DMS79 (cell line): ENCODE results near the gene OSBPL8.
"Not testable (repeated sequence)": the region's sequence is repeated elsewhere in the genome, so short reads cannot be mapped to it uniquely, and the experiment has no call there.

ENCODE experiments used
- DNase-seq: peaks from one replicate; lab custom pipeline; 2025; lab: John Stamatoyannopoulos, UW

The OSBPL8 gene

GRCh38 chr12:76356071-76356470 lies 203.5 kb downstream of the OSBPL8 start:
- no peak for DNase-seq

DNA sequence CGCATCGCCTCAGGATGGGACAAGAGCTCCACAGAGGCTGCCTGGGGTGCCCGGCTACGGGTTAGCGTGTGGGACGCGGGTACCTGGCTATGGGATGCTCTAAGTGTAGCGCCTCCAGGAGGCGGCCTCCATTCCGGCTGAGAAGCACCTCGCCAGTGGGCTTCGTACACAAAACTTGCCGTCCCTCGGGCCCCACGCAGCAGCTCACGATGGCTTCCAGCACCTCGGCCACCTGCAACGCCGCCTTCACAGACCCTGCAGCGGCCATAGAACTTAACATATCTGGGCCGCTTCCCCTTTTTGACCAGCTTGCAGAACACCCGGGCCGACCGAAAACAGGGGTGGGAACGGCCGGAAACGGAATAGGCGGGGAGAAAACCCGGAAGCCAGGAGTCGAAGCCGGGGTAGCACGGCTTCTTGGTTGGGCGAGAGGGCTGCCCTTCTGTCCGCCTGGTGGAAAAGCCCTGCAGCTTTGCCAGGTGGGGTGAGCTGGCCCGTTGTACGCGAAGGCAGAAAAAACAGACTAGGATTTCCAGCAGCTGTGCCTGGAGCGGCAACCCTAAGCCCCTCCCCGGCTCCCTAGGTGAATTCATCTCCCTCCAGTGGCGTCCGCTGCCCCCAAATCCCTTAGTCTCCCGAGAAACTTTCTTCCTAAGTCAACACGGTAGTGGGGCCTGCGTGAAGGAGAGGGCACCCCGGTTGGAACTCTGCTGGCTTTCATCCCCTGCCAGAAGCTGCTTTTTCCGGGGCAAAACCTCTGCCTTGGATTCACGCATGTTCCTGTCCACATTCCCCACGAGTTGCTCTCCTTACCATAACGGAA lies 211.3 kb downstream of the OSBPL8 start, which contains the start of gene BBS10:
TSS of gene BBS10 (minus strand) at position 337 of the 823 bp plus-strand sequence. CDS start at position 280, 57 bp downstream.
- peak; percentile 83 for DNase-seq

- no peak for DNase-seq
Observed at GRCh38 chr12:76346798-76347420, 212.7 kb downstream of the OSBPL8 start.

- DNase-seq: no peak
Observed at GRCh38 chr12:76346236-76346635, 213.3 kb downstream of the OSBPL8 start.

- DNase-seq: no peak
Observed at GRCh38 chr12:76345569-76345968, 214.0 kb downstream of the OSBPL8 start.

- no peak for DNase-seq
Observed at GRCh38 chr12:76341436-76342030, 218.0 kb downstream of the OSBPL8 start.

- DNase-seq: no peak
Observed at GRCh38 chr12:76340680-76341435, 218.7 kb downstream of the OSBPL8 start.

- DNase-seq: no peak
Observed at GRCh38 chr12:76337583-76337982, 222.0 kb downstream of the OSBPL8 start.

GRCh38 chr12:76332606-76333005 lies 227.0 kb downstream of the OSBPL8 start:
- DNase-seq: no peak

DNA sequence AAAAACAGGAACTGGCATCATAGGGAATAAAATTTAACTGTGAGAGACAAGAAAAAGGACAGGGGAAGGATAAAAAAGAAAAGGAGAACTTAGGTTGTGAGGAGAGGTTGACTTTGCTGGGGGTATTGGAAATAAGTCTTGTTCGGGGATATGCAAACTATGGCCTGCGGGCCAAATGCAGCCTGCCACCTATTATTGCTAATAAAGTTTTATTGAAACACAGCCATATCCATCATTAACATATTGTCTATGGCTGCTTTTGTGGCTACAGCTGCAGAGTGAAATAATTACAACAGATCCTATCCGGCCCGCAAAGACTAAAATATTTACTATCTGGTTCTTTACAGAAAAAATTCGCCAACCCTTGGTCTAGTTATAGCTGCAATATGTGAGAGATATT lies 230.0 kb downstream of the OSBPL8 start:
- no peak for DNase-seq

- DNase-seq: no peak
Observed at GRCh38 chr12:76329159-76329558, 230.4 kb downstream of the OSBPL8 start.

- DNase-seq: not testable (repeated sequence)
Observed at GRCh38 chr12:76319595-76320319, 239.8 kb downstream of the OSBPL8 start.

GRCh38 chr12:76318773-76319594 lies 240.6 kb downstream of the OSBPL8 start:
- no peak for DNase-seq

GRCh38 chr12:76317976-76318375 lies 241.6 kb downstream of the OSBPL8 start:
- DNase-seq: no peak

GRCh38 chr12:76316468-76316867 lies 243.1 kb downstream of the OSBPL8 start:
- no peak for DNase-seq

DNA sequence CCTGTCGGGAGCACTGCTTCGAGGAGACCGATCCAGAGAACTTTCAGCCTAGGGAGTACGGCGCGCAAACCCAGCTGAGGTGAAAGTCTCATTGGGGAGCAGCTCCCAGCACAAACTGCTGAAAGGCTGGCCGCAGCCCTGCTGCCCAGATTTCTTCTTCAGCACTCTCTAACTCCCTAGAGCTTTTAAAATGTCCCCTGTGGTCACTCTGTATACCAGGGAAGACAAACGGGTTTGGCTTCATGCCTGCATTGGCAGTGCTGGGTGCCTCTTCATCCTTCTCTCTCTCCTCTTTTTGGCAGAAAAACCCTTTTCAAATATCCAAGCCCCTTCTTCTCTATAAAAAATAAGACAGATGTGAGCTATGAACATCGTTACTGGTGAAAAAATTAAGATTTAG lies 246.3 kb downstream of the OSBPL8 start:
- DNase-seq: no peak

DNA sequence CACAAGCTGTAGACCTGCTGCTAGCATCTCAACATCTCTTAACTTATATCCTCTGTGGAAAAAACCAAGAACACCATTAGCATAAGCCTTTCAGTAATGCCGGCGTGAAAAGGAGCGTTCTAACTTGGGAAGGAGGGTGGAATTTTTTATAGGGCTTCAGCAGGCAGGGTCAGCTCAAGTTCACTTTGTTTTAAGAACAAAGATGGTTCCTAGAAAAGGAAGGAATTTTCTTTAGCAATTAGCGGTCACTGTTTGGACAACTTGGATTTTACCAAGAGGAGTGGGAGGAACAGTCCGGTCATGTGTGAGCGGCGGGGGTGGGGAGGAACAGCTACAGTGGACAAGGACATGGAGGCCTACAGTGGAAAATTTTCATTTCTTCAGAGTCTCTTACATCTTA lies 247.3 kb downstream of the OSBPL8 start:
- no peak for DNase-seq

DNA sequence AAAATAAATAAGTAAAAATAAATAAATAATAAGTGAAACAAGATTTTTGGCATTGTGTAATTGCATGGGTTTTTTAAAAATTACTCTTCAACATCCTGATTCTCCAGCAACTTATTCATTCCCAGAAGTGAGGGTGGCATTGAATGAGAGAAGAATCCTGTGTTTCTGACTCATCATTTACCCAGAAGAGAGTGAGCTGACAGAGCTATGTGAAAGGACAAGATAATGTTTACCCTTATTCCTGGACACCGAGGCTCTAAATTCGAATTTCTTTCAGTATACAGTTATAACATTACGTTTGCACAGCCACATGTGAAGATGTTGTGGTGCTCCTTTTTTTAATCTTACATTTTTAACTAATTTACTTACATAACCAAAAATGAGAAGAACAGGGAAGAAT lies 247.8 kb downstream of the OSBPL8 start:
- no peak for DNase-seq

DNA sequence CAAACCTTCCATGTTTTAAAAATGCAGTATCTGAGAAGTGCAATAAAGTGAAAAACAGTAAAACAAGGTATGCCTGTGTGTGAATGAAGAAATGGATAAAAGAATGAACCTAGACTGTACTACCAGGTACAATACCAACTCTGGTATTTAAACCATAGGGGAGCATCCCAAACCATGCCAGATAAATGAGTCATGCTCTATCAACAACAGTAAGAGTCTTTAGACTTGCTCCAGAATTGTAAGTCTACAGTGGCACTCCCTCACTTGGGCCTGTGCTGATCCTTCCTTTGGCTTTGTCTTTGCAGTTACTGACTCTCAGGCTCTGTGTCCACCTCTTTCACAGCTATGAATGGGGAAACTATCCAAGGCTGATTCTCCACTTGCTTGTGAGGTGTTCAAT lies 249.5 kb downstream of the OSBPL8 start:
- DNase-seq: no peak

GRCh38 chr12:76308866-76309265 lies 250.7 kb downstream of the OSBPL8 start:
- no peak for DNase-seq

- DNase-seq: no peak
Observed at GRCh38 chr12:76307083-76307482, 252.5 kb downstream of the OSBPL8 start.
